ENCODE data around the gene SIDT2. TPM values are rescaled to one million over a fixed set of nuclear protein-coding genes. Genes with fewer than 3 reads are reported as not detected.

The SIDT2 gene
- total and polyA plus RNA-seq, 2 of the 8 experiments (the other 6 are each of a cell fraction or from before 2014, with no cell fraction given), result 18.5 to 21.1 TPM

DNA sequence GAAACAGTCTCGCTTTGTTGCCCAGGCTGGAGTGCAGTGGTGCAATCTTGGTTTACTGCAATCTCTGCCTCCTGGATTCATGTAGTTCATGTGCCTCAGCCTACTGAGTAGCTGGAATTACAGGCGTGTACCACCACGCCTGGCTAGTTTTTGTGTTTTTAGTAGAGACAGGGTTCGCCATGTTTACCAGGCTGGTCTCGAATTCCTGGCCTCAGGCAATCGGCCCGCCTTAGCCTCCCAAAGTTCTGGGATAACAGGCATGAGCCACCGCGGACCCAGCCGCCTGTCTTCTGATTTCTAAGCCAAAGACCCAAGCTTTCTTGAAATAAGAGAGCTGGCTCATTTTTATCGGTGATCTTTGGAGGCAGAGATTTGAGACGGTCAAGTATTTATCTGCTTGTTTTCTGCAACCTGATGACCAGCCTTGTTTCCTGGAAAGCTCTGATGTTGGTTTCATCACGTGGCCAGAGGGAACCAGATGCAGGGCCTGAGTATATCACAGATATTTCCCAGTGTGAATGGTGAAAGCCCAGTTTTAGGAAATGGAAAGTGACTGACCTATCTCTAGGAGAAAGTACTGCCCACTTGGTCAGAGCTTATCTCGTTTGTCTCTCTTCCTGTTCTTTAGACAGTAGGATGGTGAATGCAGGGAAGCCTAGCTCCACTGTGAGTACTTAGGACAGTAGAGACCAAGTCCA lies 5.7 kb upstream of the SIDT2 start:
- Histone ChIP-seq H3K14ac (ENCODE audit: insufficient read length) (no peak overlapping the region), H3K4me3 (ENCODE audit: extremely low read depth in 1 of 4, insufficient read depth in 2 of 4, low read depth in 3 of 4, low read length in 4 of 4) (no peak overlapping the region), H4K20me1 (replicated peaks in 1 of 2; ENCODE audit: control insufficient read depth in 1 of 2, insufficient read depth in 2 of 2, low read length in 2 of 2) (peaks cover 0 to 3% of the 10 kb centered on the region in 2 experiments), H3K18ac (ENCODE audit: extremely low read depth, low read length) (no peak overlapping the region), H3K23me2 (ENCODE audit: low read depth, low read length) (no peaks in the 10 kb centered on the region), H3K4me1 (replicated peaks in 1 of 4; ENCODE audit: control insufficient read depth in 3 of 4, insufficient read depth in 4 of 4, low read length in 3 of 4) (no peaks in the 10 kb centered on the region), H3K79me2 (ENCODE audit: control insufficient read depth in 1 of 2, insufficient read depth in 2 of 2, low read length in 2 of 2) (no peaks in the 10 kb centered on the region), H3K4ac (replicated peaks; ENCODE audit: insufficient read length, low read depth, low read length) (no peak overlapping the region), H2AK5ac (ENCODE audit: low read depth, low read length) (no peak overlapping the region), H3K23ac (ENCODE audit: insufficient read length) (no peak overlapping the region), H2BK20ac (ENCODE audit: low read length) (no peak overlapping the region), H3K79me1 (ENCODE audit: low read depth, low read length) (no peaks in the 10 kb centered on the region; the same call in 1 of the 2 replicates), H3K9me3 (ENCODE audit: insufficient read depth in 2 of 2, low read depth in 1 of 2, low read length in 1 of 2) (no peaks in the 10 kb centered on the region), H3K56ac (replicated peaks; ENCODE audit: insufficient read length, low read depth, low read length) (no peak overlapping the region), H2BK120ac (replicated peaks; ENCODE audit: low read depth, low read length) (no peak overlapping the region), H3K4me2 (ENCODE audit: insufficient read depth in 1 of 2, low read depth in 2 of 2, low read length in 2 of 2) (no peak overlapping the region), H3K36me3 (ENCODE audit: control insufficient read depth in 2 of 4, insufficient read depth in 4 of 4, low read length in 3 of 4) (peaks cover 2 to 29% (median 15%) of the 10 kb centered on the region in 4 experiments; a peak in 5 of 8 replicates), H4K5ac (ENCODE audit: insufficient read length, low read depth, low read length) (no peak overlapping the region), H3K27ac (ENCODE audit: low read depth, low read length) (no peak overlapping the region), H2AFZ (ENCODE audit: low read length) (no peak overlapping the region), H2BK12ac (ENCODE audit: low read depth, low read length) (no peak overlapping the region), H2BK5ac (ENCODE audit: low read depth, low read length) (no peak overlapping the region), H4K91ac (replicated peaks; ENCODE audit: insufficient read length, low read length) (no peak overlapping the region), H3K27me3 (replicated peaks in 1 of 4; ENCODE audit: control insufficient read depth in 3 of 4, extremely low read depth in 1 of 4, insufficient read depth in 3 of 4, low read length in 3 of 4) (no peaks in the 10 kb centered on the region), H4K8ac (ENCODE audit: extremely low read depth, insufficient read depth, low read length) (no peak overlapping the region), H3K9ac (replicated peaks in 1 of 4; ENCODE audit: extremely low read depth in 1 of 4, low read depth in 3 of 4, low read length in 3 of 4) (no peak overlapping the region), H2BK15ac (ENCODE audit: low read length) (no peak overlapping the region)
- POLR2A ChIA-PET (ENCODE audit: partially characterized antibody), result interaction anchor here (0.8 to 4.3 kb wide), 11 partner anchors 9 to 76 kb away, joined by 3 to 35 read pairs (median 5); partner anchors contain the start of genes PAFAH1B2, PCSK7 and TAGLN
- 92% methylated on average over 14 of the region's 14 CpGs; no CpG with 5 or more reads in 1 of the 2 experiments for WGBS, 2 experiments (ENCODE audit: extremely low coverage in 1 of 2, insufficient coverage in 1 of 2, insufficient read length in 1 of 2, insufficient replicate concordance in 2 of 2, low coverage in 1 of 2, low lambda C conversion rate in 2 of 2, missing lambda C conversion rate in 1 of 2)
- CTCF ChIA-PET (ENCODE audit: partially characterized antibody), result interaction anchor here (0.5 to 2.8 kb wide), 14 partner anchors 8 to 1395 kb away, joined by 3 to 24 read pairs (median 3); partner anchors contain the start of genes PAFAH1B2 and PCSK7
- DNase-seq (ENCODE audit: low read depth in 1 of 2, low spot score in 2 of 2), result no peak
- no peak for FAIRE-seq
- TF ChIP-seq EGR1 (IDR thresholded peaks at IDR 0.05; ENCODE audit: borderline replicate concordance, low read depth, low read length), result no peak
- TF ChIP-seq CEBPB (IDR thresholded peaks at IDR 0.05; ENCODE audit: low read depth, low read length), result no peak
- TF ChIP-seq, protein P1, sequence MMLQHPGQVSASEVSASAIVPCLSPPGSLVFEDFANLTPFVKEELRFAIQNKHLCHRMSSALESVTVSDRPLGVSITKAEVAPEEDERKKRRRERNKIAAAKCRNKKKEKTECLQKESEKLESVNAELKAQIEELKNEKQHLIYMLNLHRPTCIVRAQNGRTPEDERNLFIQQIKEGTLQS (IDR thresholded peaks at IDR 0.05; ENCODE audit: insufficient read depth, low read depth, low read length), result no peak
- TF ChIP-seq KDM5A (IDR thresholded peaks at IDR 0.05; ENCODE audit: low read length), result no peak
- no peak for TF ChIP-seq HDAC6 (IDR thresholded peaks at IDR 0.05; ENCODE audit: low read depth, low read length)
- TF ChIP-seq CHD2 (IDR thresholded peaks at IDR 0.05; ENCODE audit: low read length), result no peak
- no peak for TF ChIP-seq PHF8 (conservative IDR thresholded peaks at IDR 0.05; ENCODE audit: low read depth, low read length)
- no peak for TF ChIP-seq RAD21 (IDR thresholded peaks at IDR 0.05 in 1 of 2, conservative IDR thresholded peaks at IDR 0.05 in 1 of 2; ENCODE audit: low read depth in 2 of 2, low read length in 2 of 2)
- TF ChIP-seq, protein P2, sequence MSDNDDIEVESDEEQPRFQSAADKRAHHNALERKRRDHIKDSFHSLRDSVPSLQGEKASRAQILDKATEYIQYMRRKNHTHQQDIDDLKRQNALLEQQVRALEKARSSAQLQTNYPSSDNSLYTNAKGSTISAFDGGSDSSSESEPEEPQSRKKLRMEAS (IDR thresholded peaks at IDR 0.05), result no peak
- TF ChIP-seq YY1 (IDR thresholded peaks at IDR 0.05; ENCODE audit: low read depth, low read length), result no peak
- TF ChIP-seq POU5F1 (IDR thresholded peaks at IDR 0.05; ENCODE audit: low read depth, low read length), result no peak

Data from H1 (cell line).